GM12875 (cell line): ENCODE results near the gene HES7.

Source experiments
- H3K4me3 ChIP-seq: one replicate; pipeline ENCODE4 v1.5.1; 2011; ENCODE audit warnings: low read depth, low read length, control low read depth
- TF ChIP-seq, protein P1 (sequence below): IDR thresholded peaks from 2 replicates; pipeline ENCODE4 v1.5.1; 2011; ENCODE audit warnings: low read depth, mild to moderate bottlenecking, control low read depth, inconsistent platforms, low read length, moderate library complexity, borderline replicate concordance; ENCODE audit not compliant: insufficient read depth

HES7 gene

DNA sequence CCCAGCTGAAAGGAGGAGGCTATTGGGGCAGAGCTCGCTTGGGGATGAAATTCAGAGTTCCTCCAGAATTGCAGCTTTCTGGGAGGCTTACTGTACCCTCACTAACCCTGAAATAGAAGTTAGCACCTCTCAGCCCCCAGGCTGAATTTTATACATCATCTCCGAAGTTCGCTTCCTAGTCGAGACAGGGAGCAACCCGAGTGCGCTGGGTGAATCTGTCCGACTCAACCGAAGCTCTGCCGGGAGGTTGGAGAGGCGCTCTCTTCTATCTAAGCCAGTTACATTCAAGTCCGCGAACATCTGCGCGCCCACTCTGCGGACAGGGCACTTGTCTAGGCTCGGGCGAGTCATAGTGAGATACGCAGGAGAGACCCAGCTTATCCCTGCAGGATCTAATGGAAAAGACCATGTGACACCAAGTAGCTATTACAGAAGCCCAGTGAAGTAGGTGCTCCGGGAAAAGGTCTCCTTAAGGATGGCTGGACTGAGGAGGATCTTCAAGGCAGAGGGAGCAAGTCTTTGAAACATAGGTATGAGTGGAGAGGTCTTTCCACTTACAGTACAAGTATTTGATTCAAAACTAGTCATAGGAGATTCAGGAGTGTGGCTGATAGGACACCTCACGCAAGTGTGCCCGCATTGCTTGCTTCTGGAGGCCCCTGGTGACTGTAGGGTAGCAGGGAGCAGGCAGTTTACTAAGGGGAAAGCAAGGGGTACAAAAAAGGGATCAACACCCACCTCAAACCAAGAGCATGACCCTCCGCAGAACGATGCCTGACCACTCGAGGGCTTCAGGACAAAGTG, 646 bp upstream of the HES7 start:
- peak overlapping the region; percentile 6 for H3K4me3 ChIP-seq
- TF ChIP-seq, protein P1, sequence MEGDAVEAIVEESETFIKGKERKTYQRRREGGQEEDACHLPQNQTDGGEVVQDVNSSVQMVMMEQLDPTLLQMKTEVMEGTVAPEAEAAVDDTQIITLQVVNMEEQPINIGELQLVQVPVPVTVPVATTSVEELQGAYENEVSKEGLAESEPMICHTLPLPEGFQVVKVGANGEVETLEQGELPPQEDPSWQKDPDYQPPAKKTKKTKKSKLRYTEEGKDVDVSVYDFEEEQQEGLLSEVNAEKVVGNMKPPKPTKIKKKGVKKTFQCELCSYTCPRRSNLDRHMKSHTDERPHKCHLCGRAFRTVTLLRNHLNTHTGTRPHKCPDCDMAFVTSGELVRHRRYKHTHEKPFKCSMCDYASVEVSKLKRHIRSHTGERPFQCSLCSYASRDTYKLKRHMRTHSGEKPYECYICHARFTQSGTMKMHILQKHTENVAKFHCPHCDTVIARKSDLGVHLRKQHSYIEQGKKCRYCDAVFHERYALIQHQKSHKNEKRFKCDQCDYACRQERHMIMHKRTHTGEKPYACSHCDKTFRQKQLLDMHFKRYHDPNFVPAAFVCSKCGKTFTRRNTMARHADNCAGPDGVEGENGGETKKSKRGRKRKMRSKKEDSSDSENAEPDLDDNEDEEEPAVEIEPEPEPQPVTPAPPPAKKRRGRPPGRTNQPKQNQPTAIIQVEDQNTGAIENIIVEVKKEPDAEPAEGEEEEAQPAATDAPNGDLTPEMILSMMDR, result no peak

DNA sequence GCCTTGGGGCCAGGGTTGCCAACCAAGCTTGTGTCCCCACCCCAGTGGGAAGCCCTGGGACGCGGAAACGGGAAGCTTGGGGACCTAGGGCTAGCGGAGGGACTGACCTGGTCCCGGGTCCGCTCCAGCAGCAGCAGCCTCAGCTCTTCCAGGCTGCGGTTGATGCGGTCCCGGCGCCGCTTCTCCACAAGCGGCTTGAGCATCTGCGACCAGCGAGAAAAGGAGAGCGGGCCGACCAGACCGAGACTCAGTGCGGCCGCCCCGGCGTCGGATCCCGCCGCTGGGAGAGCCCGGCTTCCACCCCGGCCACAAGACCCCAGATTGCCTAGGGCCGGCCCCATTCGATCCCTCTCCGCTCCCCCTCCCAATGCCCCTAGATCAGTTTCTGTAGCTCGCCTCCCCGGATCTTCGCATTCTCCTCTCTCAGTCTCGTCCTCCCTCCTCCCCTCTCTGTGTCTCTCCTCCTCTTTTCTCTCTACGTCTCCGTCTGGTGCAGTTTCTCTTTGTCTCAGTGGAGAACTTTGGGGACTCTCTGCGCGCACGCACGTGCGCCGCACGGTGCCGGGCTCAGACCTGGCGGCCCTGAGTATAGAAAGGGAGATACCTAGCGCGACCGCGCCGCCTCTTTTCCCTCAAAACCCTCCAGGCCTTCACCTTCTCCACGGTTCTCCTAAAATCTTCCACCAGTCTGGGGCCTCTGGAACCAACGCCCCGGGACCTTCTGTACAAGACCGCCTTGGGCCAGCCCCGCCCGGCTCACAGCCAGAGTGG, 797 bp downstream of the HES7 start:
- TF ChIP-seq, protein P1, result no peak
- H3K4me3 ChIP-seq, result peak overlapping the region; percentile 59

DNA sequence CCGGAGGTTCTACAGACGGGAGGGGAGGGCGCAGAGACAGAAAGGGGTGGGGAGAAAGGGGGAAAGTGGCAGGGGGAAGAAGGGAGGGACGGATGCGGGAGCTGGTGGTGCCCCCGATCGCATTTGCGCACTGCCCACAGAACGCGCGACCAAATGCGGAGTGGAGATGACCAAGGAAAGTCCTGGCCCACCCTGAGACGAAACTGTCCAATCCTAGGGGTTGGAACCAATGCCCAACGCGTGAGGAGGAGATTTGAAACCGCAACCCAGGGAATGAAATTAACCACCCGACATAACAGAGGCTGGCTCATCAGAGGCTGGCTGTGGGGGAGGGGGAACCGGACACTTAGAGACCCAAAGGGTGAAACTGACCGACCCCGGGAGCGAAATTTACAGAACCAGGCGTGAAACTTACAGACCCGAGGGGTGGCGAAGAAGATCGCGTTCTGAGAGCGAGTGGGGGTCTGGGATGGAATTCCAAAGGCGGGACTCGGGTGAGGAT, 1.4 kb downstream of the HES7 start:
- TF ChIP-seq, protein P1, result no peak
- peak overlapping the region; percentile 59 for H3K4me3 ChIP-seq

DNA sequence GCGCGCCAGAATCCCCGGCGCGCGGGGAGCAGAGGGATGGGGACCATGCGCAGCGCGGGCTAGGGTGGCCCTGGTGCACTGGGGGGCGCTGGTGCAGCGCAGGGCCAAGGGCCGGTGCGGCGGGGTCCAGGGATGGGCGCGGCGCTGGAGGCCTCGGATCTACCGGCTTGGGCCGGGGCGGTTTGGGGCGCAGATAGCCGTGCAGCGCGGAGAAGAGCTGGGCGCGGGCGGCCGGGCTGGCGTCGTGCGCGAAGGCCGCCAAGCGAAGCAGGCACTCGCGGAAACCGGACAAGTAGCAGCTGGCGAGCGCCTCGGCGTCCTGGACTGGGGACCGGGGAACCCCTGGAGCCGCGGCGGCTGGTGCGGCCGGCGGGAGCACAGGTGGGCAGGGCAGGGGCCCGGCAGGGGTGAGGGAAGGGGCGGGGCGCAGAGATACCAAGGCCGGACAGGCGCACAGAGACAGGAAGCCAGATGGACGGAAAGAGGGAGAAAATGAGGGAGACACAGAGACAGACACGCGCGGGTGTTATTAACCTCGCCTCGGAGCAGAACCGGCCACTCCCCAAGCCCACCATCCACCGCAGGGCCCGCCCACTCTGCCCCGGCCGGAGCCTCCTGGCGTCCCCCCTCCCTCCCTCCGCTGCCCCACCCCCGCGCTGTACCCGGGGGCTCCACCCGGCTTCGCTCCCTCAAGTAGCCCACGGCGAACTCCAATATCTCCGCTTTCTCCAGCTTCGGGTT, 2.1 kb downstream of the HES7 start:
- TF ChIP-seq, protein P1, result peak; percentile 83
- peak overlapping the region; percentile 59 for H3K4me3 ChIP-seq

DNA sequence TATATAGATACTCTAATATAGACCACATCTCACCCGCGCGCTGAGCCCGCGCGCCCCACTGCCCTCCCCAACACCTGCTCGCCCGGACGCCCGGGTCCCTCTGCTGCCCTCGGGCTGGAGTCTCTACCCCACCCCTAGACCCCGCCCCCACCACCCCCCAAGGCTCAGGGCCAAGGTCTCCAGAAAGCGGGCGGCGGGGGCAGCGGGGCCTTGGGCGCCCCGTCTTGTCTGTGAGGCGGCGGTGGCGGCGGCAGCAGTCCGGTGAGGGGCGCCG, 2.6 kb downstream of the HES7 start:
- TF ChIP-seq, protein P1, result no peak
- peak overlapping the region; percentile 59 for H3K4me3 ChIP-seq

DNA sequence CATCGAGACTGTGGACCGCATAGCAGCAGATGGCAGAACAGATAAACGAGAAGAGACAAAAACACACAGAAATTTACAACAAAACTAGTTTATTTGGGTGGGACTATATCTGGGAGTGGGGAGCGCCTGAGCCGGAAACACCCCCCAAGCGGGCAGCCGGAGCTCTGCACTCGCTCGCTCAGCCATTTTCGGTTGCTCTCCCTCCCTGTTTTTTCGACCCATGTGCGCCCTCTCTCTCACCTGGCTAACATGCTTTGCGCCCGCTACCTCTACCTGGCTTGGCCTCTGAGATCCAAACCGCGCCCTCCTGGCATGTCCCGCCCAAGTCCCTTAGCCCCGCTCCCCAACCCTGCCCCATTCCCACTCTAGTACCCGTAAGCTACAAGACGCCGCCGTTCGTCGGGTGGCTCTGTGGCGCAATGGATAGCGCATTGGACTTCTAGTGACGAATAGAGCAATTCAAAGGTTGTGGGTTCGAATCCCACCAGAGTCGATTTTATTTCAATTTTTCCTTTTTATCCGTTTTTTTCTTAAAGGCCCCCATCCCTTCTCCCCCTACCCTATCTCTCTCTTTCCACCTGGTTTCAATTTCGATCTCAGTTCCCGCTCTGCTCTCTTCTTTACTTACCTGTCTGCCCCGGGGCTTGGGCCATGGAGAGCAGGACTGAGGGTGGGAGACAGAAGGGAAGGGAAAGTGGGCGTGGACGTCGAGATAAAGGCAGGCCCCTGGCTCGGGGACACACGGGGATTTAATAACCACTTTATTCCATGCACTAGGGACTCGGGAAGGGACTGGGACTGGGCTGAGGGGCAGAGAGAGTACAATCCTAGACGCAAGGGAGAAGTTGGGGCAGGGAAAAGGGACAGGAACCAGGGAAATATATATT, 3.1 kb downstream of the HES7 start:
- H3K4me3 ChIP-seq, result peak overlapping the region; percentile 59
- TF ChIP-seq, protein P1, result peak; percentile 45
